Right cardiac atrium (tissue), 5 donors: Measurements from ENCODE around the gene OR5J2. TPM values are rescaled to one million over a fixed set of nuclear protein-coding genes. Genes with fewer than 3 reads are reported as not detected.
"Not testable (repeated sequence)": the region's sequence is repeated elsewhere in the genome, so short reads cannot be mapped to it uniquely, and the experiment has no call there.

Experiments used
- ATAC-seq, 2 donors: fragments of 200-7000 bp; cut with Tn5 transposase; one replicate each; pipeline versions ENCODE4 v1.8.0 to v1.9.1; 2020; ENCODE audit warnings: moderate library complexity in 2 of 2, mild to moderate bottlenecking in 1 of 2
- DNase-seq, 3 donors: peaks; one replicate each; pipeline ENCODE4 v3.0.0-alpha.2; 2020
- H3K27ac ChIP-seq: one replicate; pipeline ENCODE4 v1.5.1; 2013; ENCODE audit warnings: mild to moderate bottlenecking, low read length, control low read depth, moderate library complexity
- H3K27me3 ChIP-seq: one replicate; pipeline ENCODE4 v1.6.1; 2013; ENCODE audit not compliant: control insufficient read depth, insufficient read depth
- H3K4me1 ChIP-seq: one replicate; pipeline ENCODE4 v1.6.1; 2013; ENCODE audit warnings: low read length; ENCODE audit not compliant: control insufficient read depth, insufficient read depth
- H3K4me3 ChIP-seq: one replicate; pipeline ENCODE4 v1.5.1; 2013; ENCODE audit warnings: low read length, control low read depth
- H3K9me3 ChIP-seq: one replicate; pipeline ENCODE4 v1.6.1; 2013; ENCODE audit warnings: low read length; ENCODE audit not compliant: control insufficient read depth
- WGBS: extraction: QIAGEN DNeasy Blood & Tissue Kit; methylation state at CpG from one replicate; pipeline ENCODE4 v1.1.7; 2013; 5-methylcytosine and 5-hydroxymethylcytosine counted together
- intact Hi-C, 4 donors: fragments of 100-400 bp; cut with DNase I; formaldehyde crosslinking; loops; one replicate each; pipeline versions ENCODE4 v1.11.0 to v1.14.0; 2022 to 2023
- polyA plus RNA-seq: library from polyadenylated mRNA; stranded (reverse); fragments of 200-250 nt; gene quantifications from one replicate; pipeline ENCODE4 v1.2.3, GENCODE V29; 2013
- total RNA-seq, 4 donors: library from RNA; stranded (reverse); fragmentation: NEBNext Ultra II Directional; extraction: Animal tissue kit (Norgen Biotek cat#: 25700); gene quantifications; one replicate each; pipeline ENCODE4 v1.2.1, GENCODE V29; 2021
- donor health status: healthy with polysubstance abuse.
- donor health status: DM: no; HTN: yes; CAD: no.
- donor health status: DM: no; HTN: no; CAD: no.
- donor health status: DM: no; HTN: yes; CAD: no; lungs with severe emphysema.
- donor health status: DM: yes; HTN: yes; CAD: no.

OR5J2 gene
- total and polyA plus RNA-seq, 5 donors = not detected

- ATAC-seq (no peak), DNase-seq (no peak)
- 44% methylated on average over 1 of the region's 1 CpG for WGBS
- no peak overlapping the region for H3K4me3 ChIP-seq
- H3K27me3 ChIP-seq = no peaks in the 10 kb centered on the region
- H3K4me1 ChIP-seq = no peaks in the 10 kb centered on the region
- intact Hi-C loops = no loop called here
- no peaks in the 10 kb centered on the region for H3K9me3 ChIP-seq
- no peak overlapping the region for H3K27ac ChIP-seq
Observed at GRCh38 chr11:56207790-56208189, 31.4 kb downstream of the OR5J2 start.

- H3K27me3 ChIP-seq = no peaks in the 10 kb centered on the region
- no peaks in the 10 kb centered on the region for H3K9me3 ChIP-seq
- intact Hi-C loops = no loop called here
- ATAC-seq (no peak), DNase-seq (no peak)
- no peak overlapping the region for H3K27ac ChIP-seq
- WGBS = 65% methylated on average over 2 of the region's 2 CpGs
- H3K4me3 ChIP-seq = no peak overlapping the region
- H3K4me1 ChIP-seq = no peaks in the 10 kb centered on the region
Observed at GRCh38 chr11:56214537-56214936, 38.1 kb downstream of the OR5J2 start.

- H3K4me3 ChIP-seq, H3K4me1 ChIP-seq, ATAC-seq, H3K27ac ChIP-seq, H3K27me3 ChIP-seq, intact Hi-C loops, H3K9me3 ChIP-seq: not testable (repeated sequence)
- DNase-seq = peak in 1 of 3 donors; percentile 11
- 80% methylated on average over 5 of the region's 5 CpGs for WGBS
Observed at GRCh38 chr11:56219735-56220134, 43.3 kb downstream of the OR5J2 start.

Other genes starting within 250 kb of the OR5J2 start
- gene OR5I1, start 240.2 kb upstream of the OR5J2 start, total RNA-seq = not detected
- not detected for gene OR5I1, start 240.2 kb upstream of the OR5J2 start, polyA plus RNA-seq
- not detected for gene OR10AG1, start 206.7 kb upstream of the OR5J2 start, total RNA-seq
- gene OR10AG1, start 206.7 kb upstream of the OR5J2 start, polyA plus RNA-seq = not detected
- not detected for gene OR5F1, start 182.0 kb upstream of the OR5J2 start, total RNA-seq
- not detected for gene OR5F1, start 182.0 kb upstream of the OR5J2 start, polyA plus RNA-seq
- not detected for gene OR5AS1, start 149.0 kb upstream of the OR5J2 start, total RNA-seq
- not detected for gene OR5AS1, start 149.0 kb upstream of the OR5J2 start, polyA plus RNA-seq
- gene OR8I2, start 83.3 kb upstream of the OR5J2 start, total RNA-seq = not detected
- gene OR8I2, start 83.3 kb upstream of the OR5J2 start, polyA plus RNA-seq = not detected
- not detected for gene OR8H2, start 72.9 kb upstream of the OR5J2 start, total RNA-seq
- gene OR8H2, start 72.9 kb upstream of the OR5J2 start, polyA plus RNA-seq = not detected
- gene OR8H3, start 54.2 kb upstream of the OR5J2 start, total RNA-seq = not detected
- not detected for gene OR8H3, start 54.2 kb upstream of the OR5J2 start, polyA plus RNA-seq
- gene OR8J3, start 36.4 kb upstream of the OR5J2 start, total RNA-seq = not detected
- not detected for gene OR8J3, start 36.4 kb upstream of the OR5J2 start, polyA plus RNA-seq
- not detected for gene OR8K5, start 16.3 kb upstream of the OR5J2 start, total RNA-seq
- gene OR8K5, start 16.3 kb upstream of the OR5J2 start, polyA plus RNA-seq = not detected
- not detected for gene OR5T2, start 57.6 kb downstream of the OR5J2 start, total RNA-seq
- gene OR5T2, start 57.6 kb downstream of the OR5J2 start, polyA plus RNA-seq = not detected
- not detected for gene OR5T3, start 75.6 kb downstream of the OR5J2 start, total RNA-seq
- not detected for gene OR5T3, start 75.6 kb downstream of the OR5J2 start, polyA plus RNA-seq
- gene OR5T1, start 97.5 kb downstream of the OR5J2 start, total RNA-seq = not detected
- gene OR5T1, start 97.5 kb downstream of the OR5J2 start, polyA plus RNA-seq = not detected
- gene OR8H1, start 115.6 kb downstream of the OR5J2 start, total RNA-seq = not detected
- gene OR8H1, start 115.6 kb downstream of the OR5J2 start, polyA plus RNA-seq = not detected
- gene OR8K3, start 138.5 kb downstream of the OR5J2 start, total RNA-seq = not detected
- gene OR8K3, start 138.5 kb downstream of the OR5J2 start, polyA plus RNA-seq = not detected
- not detected for gene OR8K1, start 169.4 kb downstream of the OR5J2 start, total RNA-seq
- not detected for gene OR8K1, start 169.4 kb downstream of the OR5J2 start, polyA plus RNA-seq
- not detected for gene OR8J1, start 177.7 kb downstream of the OR5J2 start, total RNA-seq
- not detected for gene OR8J1, start 177.7 kb downstream of the OR5J2 start, polyA plus RNA-seq
- gene OR8U1, start 199.0 kb downstream of the OR5J2 start, total RNA-seq = not detected
- gene OR8U1, start 199.0 kb downstream of the OR5J2 start, polyA plus RNA-seq = not detected
- gene OR5AL1, start 236.1 kb downstream of the OR5J2 start, total RNA-seq = not detected
- gene OR5AL1, start 236.1 kb downstream of the OR5J2 start, polyA plus RNA-seq = not detected